ENCODE results near the gene CBLC. TPM values are rescaled to one million over a fixed set of nuclear protein-coding genes. Genes with fewer than 3 reads are reported as not detected.

The CBLC gene
- total RNA-seq, 2 experiments from 2014 or later: not detected

GRCh38 chr19:44796701-44797115, 19.0 kb downstream of the CBLC start:
- H3K27ac Mint-ChIP-seq: no peak overlapping the region
- no peak for TF ChIP-seq CTCF (IDR thresholded peaks at IDR 0.05)
- DNase-seq (peak in 5 of 14 experiments; percentile 2 to 52 (median 4)), ATAC-seq (ENCODE audit: poor library complexity) (no peak)
- no peaks in the 10 kb centered on the region for H3K27me3 ChIP-seq (ENCODE audit: control insufficient read depth in 1 of 2, insufficient read depth in 2 of 2, low read length in 2 of 2)
- intact Hi-C loops (cut with DNase I, micrococcal nuclease): no loop called here
- ChIA-PET POLR2A (no interaction called here), CTCF (no interaction called here)
- H3K4me1 ChIP-seq (ENCODE audit: insufficient read depth, low read length): peaks cover 20% of the 10 kb centered on the region
- H3K27me3 Mint-ChIP-seq: no peaks in the 10 kb centered on the region
- H3K36me3 ChIP-seq (ENCODE audit: insufficient read depth, low read length): no peaks in the 10 kb centered on the region
- no peak overlapping the region for H3K4me3 Mint-ChIP-seq
- H3K4me1 Mint-ChIP-seq (ENCODE audit: low read depth): peaks cover 9% of the 10 kb centered on the region
- H3K27ac ChIP-seq (ENCODE audit: low read depth in 1 of 2, low read length in 2 of 2): no peak overlapping the region
- H3K9me3 ChIP-seq (ENCODE audit: control insufficient read depth in 1 of 2, insufficient read depth in 1 of 2, low read length in 2 of 2): no peaks in the 10 kb centered on the region
- H3K4me3 ChIP-seq (ENCODE audit: low read length): no peak overlapping the region
- no peaks in the 10 kb centered on the region for H3K9me3 Mint-ChIP-seq
- no peaks in the 10 kb centered on the region for H3K36me3 Mint-ChIP-seq (ENCODE audit: low read depth)

- ChIA-PET CTCF (no interaction called here), POLR2A (no interaction called here)
- Histone ChIP-seq H3K27me3 (ENCODE audit: control insufficient read depth in 1 of 2, insufficient read depth in 2 of 2, low read length in 2 of 2) (no peaks in the 10 kb centered on the region), H3K27ac (ENCODE audit: low read depth in 1 of 2, low read length in 2 of 2) (no peak overlapping the region), H3K4me3 (ENCODE audit: low read length) (no peak overlapping the region), H3K9me3 (ENCODE audit: control insufficient read depth in 1 of 2, insufficient read depth in 1 of 2, low read length in 2 of 2) (peaks cover 0 to 8% of the 10 kb centered on the region in 2 experiments), H3K36me3 (ENCODE audit: insufficient read depth, low read length) (no peaks in the 10 kb centered on the region), H3K4me1 (ENCODE audit: insufficient read depth, low read length) (peaks cover 20% of the 10 kb centered on the region)
- intact Hi-C loops (cut with DNase I, micrococcal nuclease): loop anchor here (1.0 kb wide), 1 partner anchor 46 kb away; no protein-coding TSS in a partner anchor
- no peak for TF ChIP-seq CTCF (IDR thresholded peaks at IDR 0.05)
- Mint-ChIP-seq H3K9me3 (no peaks in the 10 kb centered on the region), H3K27me3 (no peaks in the 10 kb centered on the region), H3K27ac (no peak overlapping the region), H3K4me1 (ENCODE audit: low read depth) (peaks cover 9% of the 10 kb centered on the region), H3K4me3 (no peak overlapping the region), H3K36me3 (ENCODE audit: low read depth) (no peaks in the 10 kb centered on the region)
- DNase-seq: no peak
- no peak for ATAC-seq (ENCODE audit: poor library complexity)
These were observed 22.1 kb downstream of the CBLC start for GRCh38 chr19:44799627-44800346.

- no peak overlapping the region for H3K27ac Mint-ChIP-seq
- H3K4me3 Mint-ChIP-seq: no peak overlapping the region
- peak; percentile 71 for TF ChIP-seq CTCF (IDR thresholded peaks at IDR 0.05)
- Histone ChIP-seq H3K27me3 (ENCODE audit: control insufficient read depth in 1 of 2, insufficient read depth in 2 of 2, low read length in 2 of 2) (no peaks in the 10 kb centered on the region), H3K4me3 (ENCODE audit: low read length) (no peak overlapping the region), H3K4me1 (ENCODE audit: insufficient read depth, low read length) (peaks cover 20% of the 10 kb centered on the region), H3K36me3 (ENCODE audit: insufficient read depth, low read length) (no peaks in the 10 kb centered on the region), H3K27ac (ENCODE audit: low read depth in 1 of 2, low read length in 2 of 2) (no peak overlapping the region), H3K9me3 (ENCODE audit: control insufficient read depth in 1 of 2, insufficient read depth in 1 of 2, low read length in 2 of 2) (peaks cover 0 to 8% of the 10 kb centered on the region in 2 experiments)
- CTCF ChIA-PET: no interaction called here
- intact Hi-C loops (cut with DNase I, micrococcal nuclease): loop anchor here (1.0 kb wide), 1 partner anchor 45 kb away; no protein-coding TSS in a partner anchor
- POLR2A ChIA-PET: no interaction called here
- no peaks in the 10 kb centered on the region for H3K27me3 Mint-ChIP-seq
- no peaks in the 10 kb centered on the region for H3K36me3 Mint-ChIP-seq (ENCODE audit: low read depth)
- no peaks in the 10 kb centered on the region for H3K9me3 Mint-ChIP-seq
- ATAC-seq (ENCODE audit: poor library complexity) (peak; percentile 98), DNase-seq (peak; percentile 70 to 88 (median 81))
- peaks cover 9% of the 10 kb centered on the region for H3K4me1 Mint-ChIP-seq (ENCODE audit: low read depth)
These were observed 22.8 kb downstream of the CBLC start for GRCh38 chr19:44800461-44800860.

All from CD4-positive, alpha-beta T cell (primary cell).